Measurements from ENCODE around the gene VPREB1.

- TF ChIP-seq CTCF (IDR thresholded peaks at IDR 0.05) (no peak), POLR2A (IDR thresholded peaks at IDR 0.05) (no peak)
Observed at GRCh38 chr22:22233081-22233480, 11.5 kb upstream of the VPREB1 start.
